SK-N-SH treated with all-trans-retinoic acid at 6 μM for 48 hours (cell line): ENCODE data around the gene PGBD1.

ENCODE experiments used
- ATAC-seq: fragments of 200-7000 bp; cut with Tn5 transposase; 3 replicates; pipeline ENCODE4 v1.9.1; 2020; ENCODE audit warnings: mild to moderate bottlenecking, moderate library complexity
- ARNTL ChIP-seq: fragments of 450-650 bp; formaldehyde crosslinking; IDR thresholded peaks from 2 replicates; pipeline ENCODE4 v1.5.0; 2020; ENCODE audit warnings: low read depth, mild to moderate bottlenecking, moderate library complexity, borderline replicate concordance
- BACH2 ChIP-seq: fragments of 250-450 bp; sonication (Bioruptor Pico); IDR thresholded peaks from 2 replicates; pipeline ENCODE4 v1.9.0; 2021; ENCODE audit warnings: mild to moderate bottlenecking, borderline replicate concordance
- CREB5 ChIP-seq: fragments of 250-450 bp; sonication (Bioruptor Pico); IDR thresholded peaks from 2 replicates; pipeline ENCODE4 v1.5.1; 2020; ENCODE audit warnings: low read depth, mild to moderate bottlenecking, moderate library complexity
- CSDC2 ChIP-seq: fragments of 250-450 bp; sonication (Bioruptor Pico); IDR thresholded peaks from 2 replicates; pipeline ENCODE4 v1.5.0; 2020; ENCODE audit warnings: mild to moderate bottlenecking, moderate library complexity
- CSRNP3 ChIP-seq: fragments of 250-450 bp; sonication (Bioruptor Pico); IDR thresholded peaks from 2 replicates; pipeline ENCODE4 v1.5.1; 2021; ENCODE audit warnings: mild to moderate bottlenecking, moderate library complexity
- ESRRG ChIP-seq: fragments of 250-450 bp; sonication (Bioruptor Pico); IDR thresholded peaks from 2 replicates; pipeline ENCODE4 v1.6.1; 2021; ENCODE audit warnings: mild to moderate bottlenecking
- GLIS3 ChIP-seq: fragments of 250-450 bp; sonication (Bioruptor Pico); IDR thresholded peaks from 2 replicates; pipeline ENCODE4 v1.5.0; 2020; ENCODE audit warnings: mild to moderate bottlenecking, moderate library complexity
- ISL1 ChIP-seq: fragments of 250-450 bp; sonication (Bioruptor Pico); IDR thresholded peaks from 2 replicates; pipeline ENCODE4 v2.1.2; 2022; ENCODE audit warnings: mild to moderate bottlenecking, moderate library complexity
- PATZ1 ChIP-seq: fragments of 250-450 bp; sonication (Bioruptor Pico); IDR thresholded peaks from 2 replicates; pipeline ENCODE4 v1.8.0; 2020; ENCODE audit warnings: mild to moderate bottlenecking, moderate library complexity, borderline replicate concordance
- POU6F1 ChIP-seq: fragments of 250-450 bp; sonication (Bioruptor Pico); IDR thresholded peaks from 2 replicates; pipeline ENCODE4 v1.8.0; 2021; ENCODE audit warnings: low read depth, mild to moderate bottlenecking, moderate library complexity, borderline replicate concordance
- PPARA ChIP-seq: fragments of 250-450 bp; sonication (Bioruptor Pico); IDR thresholded peaks from 2 replicates; pipeline ENCODE4 v1.5.0; 2020; ENCODE audit warnings: mild to moderate bottlenecking, borderline replicate concordance
- RARB ChIP-seq: fragments of 250-450 bp; sonication (Bioruptor Pico); IDR thresholded peaks from 2 replicates; pipeline ENCODE4 v1.8.0; 2021; ENCODE audit warnings: mild to moderate bottlenecking, moderate library complexity
- SNAI2 ChIP-seq: fragments of 250-450 bp; sonication (Bioruptor Pico); IDR thresholded peaks from 2 replicates; pipeline ENCODE4 v1.5.0; 2020; ENCODE audit warnings: mild to moderate bottlenecking, moderate library complexity
- TCF4 ChIP-seq: fragments of 250-450 bp; sonication (Bioruptor Pico); IDR thresholded peaks from 2 replicates; pipeline ENCODE4 v1.8.0; 2021; ENCODE audit warnings: mild to moderate bottlenecking, moderate library complexity, borderline replicate concordance
- TOX ChIP-seq: fragments of 250-450 bp; sonication (Bioruptor Pico); IDR thresholded peaks from 2 replicates; pipeline ENCODE4 v1.8.0; 2021; ENCODE audit warnings: mild to moderate bottlenecking, moderate library complexity, borderline replicate concordance
- TSHZ2 ChIP-seq: fragments of 250-450 bp; sonication (Bioruptor Pico); IDR thresholded peaks from 2 replicates; pipeline ENCODE4 v1.5.0; 2020; ENCODE audit warnings: mild to moderate bottlenecking, moderate library complexity
- ZFP3 ChIP-seq: fragments of 250-450 bp; sonication (Bioruptor Pico); IDR thresholded peaks from 2 replicates; pipeline ENCODE4 v1.5.0; 2020; ENCODE audit warnings: mild to moderate bottlenecking, moderate library complexity
- ZFP30 ChIP-seq: fragments of 450-650 bp; formaldehyde crosslinking; IDR thresholded peaks from 2 replicates; pipeline ENCODE4 v1.5.0; 2022; ENCODE audit warnings: mild to moderate bottlenecking, moderate library complexity
- ZNF565 ChIP-seq: fragments of 450-650 bp; formaldehyde crosslinking; conservative IDR thresholded peaks from 2 replicates; pipeline ENCODE4 v1.5.0; 2020; ENCODE audit warnings: low read depth, mild to moderate bottlenecking, moderate library complexity
- ZNF70 ChIP-seq: fragments of 450-650 bp; formaldehyde crosslinking; IDR thresholded peaks from 2 replicates; pipeline ENCODE4 v1.5.0; 2020; ENCODE audit warnings: mild to moderate bottlenecking, moderate library complexity
- ZNF8 ChIP-seq: fragments of 450-650 bp; formaldehyde crosslinking; IDR thresholded peaks from 2 replicates; pipeline ENCODE4 v1.5.0; 2020; ENCODE audit warnings: mild to moderate bottlenecking, moderate library complexity

PGBD1 gene

GRCh38 chr6:28266563-28266961 is 14.8 kb upstream of the PGBD1 start:
- TF ChIP-seq ISL1 (no peak), BACH2 (CRISPR knock-in tag) (no peak), ZNF8 (CRISPR knock-in tag) (no peak), POU6F1 (CRISPR knock-in tag) (no peak), ARNTL (CRISPR knock-in tag) (no peak), CREB5 (no peak), CSRNP3 (CRISPR knock-in tag) (no peak), ZFP30 (CRISPR knock-in tag) (no peak), PPARA (CRISPR knock-in tag) (no peak), ESRRG (CRISPR knock-in tag) (no peak), CSDC2 (CRISPR knock-in tag) (no peak), RARB (CRISPR knock-in tag) (no peak), PATZ1 (CRISPR knock-in tag) (no peak), TSHZ2 (CRISPR knock-in tag) (no peak), ZFP3 (CRISPR knock-in tag) (no peak), TOX (no peak), SNAI2 (CRISPR knock-in tag) (no peak), TCF4 (no peak), ZNF70 (CRISPR knock-in tag) (no peak), GLIS3 (CRISPR knock-in tag) (no peak)
- no peak for ATAC-seq

- peak; percentile 98 for ATAC-seq
- TF ChIP-seq TSHZ2 (CRISPR knock-in tag) (0 out of 2 replicates have a peak, but pooled peaks have one; percentile 45), RARB (CRISPR knock-in tag) (no peak), PATZ1 (CRISPR knock-in tag) (0 out of 2 replicates have a peak, but pooled peaks have one; percentile 30), CSDC2 (CRISPR knock-in tag) (no peak), CREB5 (no peak), ZNF565 (CRISPR knock-in tag) (no peak), GLIS3 (CRISPR knock-in tag) (no peak), ZFP3 (CRISPR knock-in tag) (no peak), CSRNP3 (CRISPR knock-in tag) (no peak), SNAI2 (CRISPR knock-in tag) (no peak), ESRRG (CRISPR knock-in tag) (0 out of 2 replicates have a peak, but pooled peaks have one; percentile 59), TOX (no peak)
Measured at GRCh38 chr6:28266962-28267694, 14.2 kb upstream of the PGBD1 start, which contains the start of gene ZSCAN26. ZSCAN26 (plus strand) TSS chr6:28267143; CDS start chr6:28271920, 4,777 bp downstream.
